WTC11 (cell line): Measurements from ENCODE around the gene GRK6. TPM values are rescaled to one million over a fixed set of nuclear protein-coding genes. Genes with fewer than 3 reads are reported as not detected.

ENCODE experiments used
- ATF1 ChIP-seq: sonication (generic); formaldehyde crosslinking; IDR thresholded peaks from 2 replicates; pipeline ENCODE4 v1.8.1; 2023; ENCODE audit warnings: mild to moderate bottlenecking, moderate library complexity, missing genetic modification reagents
- CREB1 ChIP-seq: sonication (generic); formaldehyde crosslinking; IDR thresholded peaks from 2 replicates; pipeline ENCODE4 v1.8.0; 2023; ENCODE audit warnings: mild to moderate bottlenecking, missing genetic modification reagents
- CREM ChIP-seq: sonication (generic); formaldehyde crosslinking; IDR thresholded peaks from 2 replicates; pipeline ENCODE4 v1.8.1; 2022; ENCODE audit warnings: mild to moderate bottlenecking, missing genetic modification reagents, moderate library complexity
- ELF4 ChIP-seq: sonication (generic); formaldehyde crosslinking; IDR thresholded peaks from 2 replicates; pipeline ENCODE4 v1.8.1; 2022; ENCODE audit warnings: low read depth, mild to moderate bottlenecking, moderate library complexity, missing genetic modification reagents
- GABPB1 ChIP-seq: sonication (generic); formaldehyde crosslinking; IDR thresholded peaks from 2 replicates; pipeline ENCODE4 v1.8.1; 2023; ENCODE audit warnings: mild to moderate bottlenecking, missing genetic modification reagents
- JAZF1 ChIP-seq: fragments of 250-450 bp; sonication (Bioruptor Pico); IDR thresholded peaks from 2 replicates; pipeline ENCODE4 v1.9.0; 2021; ENCODE audit warnings: moderate library complexity, mild to moderate bottlenecking, inconsistent platforms
- MXD4 ChIP-seq: fragments of 250-450 bp; sonication (Bioruptor Pico); IDR thresholded peaks from 2 replicates; pipeline ENCODE4 v1.8.0; 2021; ENCODE audit warnings: mild to moderate bottlenecking, moderate library complexity, borderline replicate concordance
- RELA ChIP-seq: sonication (generic); formaldehyde crosslinking; IDR thresholded peaks from 2 replicates; pipeline ENCODE4 v1.8.1; 2022; ENCODE audit warnings: missing genetic modification reagents, mild to moderate bottlenecking, borderline replicate concordance
- SP1 ChIP-seq: sonication (generic); formaldehyde crosslinking; conservative IDR thresholded peaks from 2 replicates; pipeline ENCODE4 v1.8.1; 2022; ENCODE audit warnings: missing genetic modification reagents
- TEAD4 ChIP-seq: sonication (generic); formaldehyde crosslinking; IDR thresholded peaks from 2 replicates; pipeline ENCODE4 v1.8.0; 2022; ENCODE audit warnings: mild to moderate bottlenecking, missing genetic modification reagents
- ZBTB21 ChIP-seq: sonication (generic); formaldehyde crosslinking; IDR thresholded peaks from 2 replicates; pipeline ENCODE4 v1.8.1; 2023; ENCODE audit warnings: mild to moderate bottlenecking, missing genetic modification reagents, borderline replicate concordance
- ZNF121 ChIP-seq: sonication (generic); formaldehyde crosslinking; IDR thresholded peaks from 2 replicates; pipeline ENCODE4 v1.8.0; 2023; ENCODE audit warnings: missing genetic modification reagents
- ZNF138 ChIP-seq: sonication (generic); formaldehyde crosslinking; conservative IDR thresholded peaks from 2 replicates; pipeline ENCODE4 v1.8.1; 2022; ENCODE audit warnings: mild to moderate bottlenecking, moderate library complexity, missing genetic modification reagents
- total RNA-seq: library from RNA; stranded (reverse); gene quantifications from 3 replicates; pipeline ENCODE4 v1.2.3, GENCODE V29; 2021
- TF ChIP-seq, protein P1 (sequence below): sonication (generic); formaldehyde crosslinking; IDR thresholded peaks from 2 replicates; pipeline ENCODE4 v1.8.1; 2022; ENCODE audit warnings: mild to moderate bottlenecking, moderate library complexity, missing genetic modification reagents
- TF ChIP-seq, protein P2 (sequence below): sonication (generic); formaldehyde crosslinking; IDR thresholded peaks from 2 replicates; pipeline ENCODE4 v1.8.0; 2022; ENCODE audit warnings: mild to moderate bottlenecking, missing genetic modification reagents
- TF ChIP-seq, protein P3 (sequence below): sonication (generic); formaldehyde crosslinking; IDR thresholded peaks from 2 replicates; pipeline ENCODE4 v1.8.1; 2023; ENCODE audit warnings: mild to moderate bottlenecking, moderate library complexity, missing genetic modification reagents
- TF ChIP-seq, protein P4 (sequence below): sonication (generic); formaldehyde crosslinking; IDR thresholded peaks from 2 replicates; pipeline ENCODE4 v1.8.0; 2023; ENCODE audit warnings: mild to moderate bottlenecking, missing genetic modification reagents
- TF ChIP-seq, protein P5 (sequence below): fragments of 250-450 bp; sonication (Bioruptor Pico); IDR thresholded peaks from 2 replicates; pipeline ENCODE4 v1.8.0; 2021; ENCODE audit warnings: mild to moderate bottlenecking
- TF ChIP-seq, protein P6 (sequence below): sonication (generic); formaldehyde crosslinking; IDR thresholded peaks from 2 replicates; pipeline ENCODE4 v1.8.1; 2023; ENCODE audit warnings: mild to moderate bottlenecking, missing genetic modification reagents
- TF ChIP-seq, protein P7 (sequence below): sonication (generic); formaldehyde crosslinking; IDR thresholded peaks from 2 replicates; pipeline ENCODE4 v1.8.1; 2023; ENCODE audit warnings: mild to moderate bottlenecking, missing genetic modification reagents

GRK6 gene
- total RNA-seq, 1 experiment from 2014 or later: 69.2 TPM

DNA sequence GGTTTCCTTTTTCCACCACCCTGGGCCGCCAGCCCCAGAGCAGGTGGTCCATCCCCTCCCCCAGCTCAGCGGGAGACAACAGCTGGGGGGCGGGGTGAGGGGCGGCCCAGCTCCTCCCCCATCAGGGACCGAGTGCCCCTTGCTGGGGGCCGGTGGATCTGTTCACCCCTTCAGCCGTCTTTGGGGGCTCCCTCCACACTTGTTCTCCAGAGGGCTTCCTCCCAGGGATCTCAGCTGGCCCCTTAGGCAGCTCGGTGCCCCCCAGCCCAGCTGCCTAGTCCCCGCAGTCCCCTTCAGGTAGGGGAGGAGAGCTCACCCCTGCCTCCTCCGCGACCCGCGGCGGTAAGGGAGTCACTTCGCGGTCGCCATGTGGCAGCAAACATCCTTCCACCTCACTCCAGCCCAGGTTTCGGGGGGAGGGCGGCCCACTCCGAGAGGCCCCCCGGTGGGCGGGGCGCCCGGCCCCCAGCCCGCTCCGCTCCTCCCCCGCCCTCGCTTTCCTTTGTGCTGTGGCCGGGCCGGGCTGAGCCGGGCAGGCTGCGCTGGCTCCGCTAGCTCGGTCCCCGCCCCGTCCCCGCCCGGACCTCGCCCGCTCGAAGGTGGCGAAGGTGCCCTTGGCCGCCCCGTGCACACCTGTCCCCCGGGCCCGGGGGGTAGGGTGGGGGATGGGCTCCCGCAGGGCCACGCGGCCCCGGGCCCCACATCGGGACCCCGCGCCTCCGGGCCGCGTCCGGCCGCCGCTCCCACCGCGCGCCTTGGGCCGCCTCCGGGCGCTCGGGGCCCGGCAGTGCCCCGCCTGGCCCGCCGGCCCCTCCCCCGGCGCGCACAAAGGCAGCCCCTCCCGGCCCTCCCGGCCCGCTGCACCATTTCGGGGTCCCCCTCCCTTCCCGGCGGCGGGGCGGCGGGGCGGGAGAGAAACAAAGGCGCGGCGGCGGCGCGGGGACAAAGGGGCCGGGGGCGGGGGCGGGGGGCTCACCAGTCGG is 46.3 kb downstream of the GRK6 start (continued):
- TF ChIP-seq, protein P1, sequence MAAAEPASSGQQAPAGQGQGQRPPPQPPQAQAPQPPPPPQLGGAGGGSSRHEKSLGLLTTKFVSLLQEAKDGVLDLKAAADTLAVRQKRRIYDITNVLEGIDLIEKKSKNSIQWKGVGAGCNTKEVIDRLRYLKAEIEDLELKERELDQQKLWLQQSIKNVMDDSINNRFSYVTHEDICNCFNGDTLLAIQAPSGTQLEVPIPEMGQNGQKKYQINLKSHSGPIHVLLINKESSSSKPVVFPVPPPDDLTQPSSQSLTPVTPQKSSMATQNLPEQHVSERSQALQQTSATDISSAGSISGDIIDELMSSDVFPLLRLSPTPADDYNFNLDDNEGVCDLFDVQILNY: peak; percentile 40; the same call in 1 of the 2 replicates
- TF ChIP-seq RELA (CRISPR knock-in tag): no peak
- TF ChIP-seq ZNF138 (CRISPR knock-in tag): no peak
- TF ChIP-seq, protein P2, sequence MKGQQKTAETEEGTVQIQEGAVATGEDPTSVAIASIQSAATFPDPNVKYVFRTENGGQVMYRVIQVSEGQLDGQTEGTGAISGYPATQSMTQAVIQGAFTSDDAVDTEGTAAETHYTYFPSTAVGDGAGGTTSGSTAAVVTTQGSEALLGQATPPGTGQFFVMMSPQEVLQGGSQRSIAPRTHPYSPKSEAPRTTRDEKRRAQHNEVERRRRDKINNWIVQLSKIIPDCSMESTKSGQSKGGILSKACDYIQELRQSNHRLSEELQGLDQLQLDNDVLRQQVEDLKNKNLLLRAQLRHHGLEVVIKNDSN (CRISPR knock-in tag): peak; percentile 32; the same call in 1 of the 2 replicates
- TF ChIP-seq CREM: 0 out of 2 replicates have a peak, but pooled peaks have one; percentile 22
- TF ChIP-seq, protein P3, sequence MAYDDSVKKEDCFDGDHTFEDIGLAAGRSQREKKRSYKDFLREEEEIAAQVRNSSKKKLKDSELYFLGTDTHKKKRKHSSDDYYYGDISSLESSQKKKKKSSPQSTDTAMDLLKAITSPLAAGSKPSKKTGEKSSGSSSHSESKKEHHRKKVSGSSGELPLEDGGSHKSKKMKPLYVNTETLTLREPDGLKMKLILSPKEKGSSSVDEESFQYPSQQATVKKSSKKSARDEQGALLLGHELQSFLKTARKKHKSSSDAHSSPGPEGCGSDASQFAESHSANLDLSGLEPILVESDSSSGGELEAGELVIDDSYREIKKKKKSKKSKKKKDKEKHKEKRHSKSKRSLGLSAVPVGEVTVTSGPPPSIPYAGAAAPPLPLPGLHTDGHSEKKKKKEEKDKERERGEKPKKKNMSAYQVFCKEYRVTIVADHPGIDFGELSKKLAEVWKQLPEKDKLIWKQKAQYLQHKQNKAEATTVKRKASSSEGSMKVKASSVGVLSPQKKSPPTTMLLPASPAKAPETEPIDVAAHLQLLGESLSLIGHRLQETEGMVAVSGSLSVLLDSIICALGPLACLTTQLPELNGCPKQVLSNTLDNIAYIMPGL: peak; percentile 79; the same call in 1 of the 2 replicates
- TF ChIP-seq SP1 (CRISPR knock-in tag): peak; percentile 35; the same call in 1 of the 2 replicates
- no peak for TF ChIP-seq ATF1 (CRISPR knock-in tag)
- TF ChIP-seq, protein P4, sequence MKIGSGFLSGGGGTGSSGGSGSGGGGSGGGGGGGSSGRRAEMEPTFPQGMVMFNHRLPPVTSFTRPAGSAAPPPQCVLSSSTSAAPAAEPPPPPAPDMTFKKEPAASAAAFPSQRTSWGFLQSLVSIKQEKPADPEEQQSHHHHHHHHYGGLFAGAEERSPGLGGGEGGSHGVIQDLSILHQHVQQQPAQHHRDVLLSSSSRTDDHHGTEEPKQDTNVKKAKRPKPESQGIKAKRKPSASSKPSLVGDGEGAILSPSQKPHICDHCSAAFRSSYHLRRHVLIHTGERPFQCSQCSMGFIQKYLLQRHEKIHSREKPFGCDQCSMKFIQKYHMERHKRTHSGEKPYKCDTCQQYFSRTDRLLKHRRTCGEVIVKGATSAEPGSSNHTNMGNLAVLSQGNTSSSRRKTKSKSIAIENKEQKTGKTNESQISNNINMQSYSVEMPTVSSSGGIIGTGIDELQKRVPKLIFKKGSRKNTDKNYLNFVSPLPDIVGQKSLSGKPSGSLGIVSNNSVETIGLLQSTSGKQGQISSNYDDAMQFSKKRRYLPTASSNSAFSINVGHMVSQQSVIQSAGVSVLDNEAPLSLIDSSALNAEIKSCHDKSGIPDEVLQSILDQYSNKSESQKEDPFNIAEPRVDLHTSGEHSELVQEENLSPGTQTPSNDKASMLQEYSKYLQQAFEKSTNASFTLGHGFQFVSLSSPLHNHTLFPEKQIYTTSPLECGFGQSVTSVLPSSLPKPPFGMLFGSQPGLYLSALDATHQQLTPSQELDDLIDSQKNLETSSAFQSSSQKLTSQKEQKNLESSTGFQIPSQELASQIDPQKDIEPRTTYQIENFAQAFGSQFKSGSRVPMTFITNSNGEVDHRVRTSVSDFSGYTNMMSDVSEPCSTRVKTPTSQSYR: peak; percentile 95
- no peak for TF ChIP-seq ZNF121 (CRISPR knock-in tag)
- TF ChIP-seq JAZF1 (CRISPR knock-in tag): no peak
- TF ChIP-seq, protein P5, sequence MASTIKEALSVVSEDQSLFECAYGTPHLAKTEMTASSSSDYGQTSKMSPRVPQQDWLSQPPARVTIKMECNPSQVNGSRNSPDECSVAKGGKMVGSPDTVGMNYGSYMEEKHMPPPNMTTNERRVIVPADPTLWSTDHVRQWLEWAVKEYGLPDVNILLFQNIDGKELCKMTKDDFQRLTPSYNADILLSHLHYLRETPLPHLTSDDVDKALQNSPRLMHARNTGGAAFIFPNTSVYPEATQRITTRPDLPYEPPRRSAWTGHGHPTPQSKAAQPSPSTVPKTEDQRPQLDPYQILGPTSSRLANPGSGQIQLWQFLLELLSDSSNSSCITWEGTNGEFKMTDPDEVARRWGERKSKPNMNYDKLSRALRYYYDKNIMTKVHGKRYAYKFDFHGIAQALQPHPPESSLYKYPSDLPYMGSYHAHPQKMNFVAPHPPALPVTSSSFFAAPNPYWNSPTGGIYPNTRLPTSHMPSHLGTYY (CRISPR knock-in tag): no peak
- TF ChIP-seq MXD4 (CRISPR knock-in tag): no peak
- no peak for TF ChIP-seq CREB1
- TF ChIP-seq, protein P6, sequence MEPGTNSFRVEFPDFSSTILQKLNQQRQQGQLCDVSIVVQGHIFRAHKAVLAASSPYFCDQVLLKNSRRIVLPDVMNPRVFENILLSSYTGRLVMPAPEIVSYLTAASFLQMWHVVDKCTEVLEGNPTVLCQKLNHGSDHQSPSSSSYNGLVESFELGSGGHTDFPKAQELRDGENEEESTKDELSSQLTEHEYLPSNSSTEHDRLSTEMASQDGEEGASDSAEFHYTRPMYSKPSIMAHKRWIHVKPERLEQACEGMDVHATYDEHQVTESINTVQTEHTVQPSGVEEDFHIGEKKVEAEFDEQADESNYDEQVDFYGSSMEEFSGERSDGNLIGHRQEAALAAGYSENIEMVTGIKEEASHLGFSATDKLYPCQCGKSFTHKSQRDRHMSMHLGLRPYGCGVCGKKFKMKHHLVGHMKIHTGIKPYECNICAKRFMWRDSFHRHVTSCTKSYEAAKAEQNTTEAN: no peak
- no peak for TF ChIP-seq GABPB1 (CRISPR knock-in tag)
- 0 out of 2 replicates have a peak, but pooled peaks have one; percentile 22 for TF ChIP-seq ELF4 (CRISPR knock-in tag)
- TF ChIP-seq TEAD4 (CRISPR knock-in tag): no peak
- TF ChIP-seq, protein P7, sequence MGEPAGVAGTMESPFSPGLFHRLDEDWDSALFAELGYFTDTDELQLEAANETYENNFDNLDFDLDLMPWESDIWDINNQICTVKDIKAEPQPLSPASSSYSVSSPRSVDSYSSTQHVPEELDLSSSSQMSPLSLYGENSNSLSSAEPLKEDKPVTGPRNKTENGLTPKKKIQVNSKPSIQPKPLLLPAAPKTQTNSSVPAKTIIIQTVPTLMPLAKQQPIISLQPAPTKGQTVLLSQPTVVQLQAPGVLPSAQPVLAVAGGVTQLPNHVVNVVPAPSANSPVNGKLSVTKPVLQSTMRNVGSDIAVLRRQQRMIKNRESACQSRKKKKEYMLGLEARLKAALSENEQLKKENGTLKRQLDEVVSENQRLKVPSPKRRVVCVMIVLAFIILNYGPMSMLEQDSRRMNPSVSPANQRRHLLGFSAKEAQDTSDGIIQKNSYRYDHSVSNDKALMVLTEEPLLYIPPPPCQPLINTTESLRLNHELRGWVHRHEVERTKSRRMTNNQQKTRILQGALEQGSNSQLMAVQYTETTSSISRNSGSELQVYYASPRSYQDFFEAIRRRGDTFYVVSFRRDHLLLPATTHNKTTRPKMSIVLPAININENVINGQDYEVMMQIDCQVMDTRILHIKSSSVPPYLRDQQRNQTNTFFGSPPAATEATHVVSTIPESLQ: no peak
- TF ChIP-seq ZBTB21 (CRISPR knock-in tag): no peak
